AG04450 (cell line): ENCODE data around the gene ENOX1. TPM values are rescaled to one million over a fixed set of nuclear protein-coding genes. Genes with fewer than 3 reads are reported as not detected.

Source experiments
- CTCF ChIA-PET: fragments of 300-600, 350-600 bp; formaldehyde crosslinking; extraction: SDS; loops from one replicate; lab custom pipeline; 2022; ENCODE audit warnings: antibody characterized with exemption, inconsistent platforms; lab: Charles Lee
- POLR2A ChIA-PET: fragments of 350-600 bp; formaldehyde crosslinking; extraction: SDS; loops from one replicate; lab custom pipeline; 2021; ENCODE audit warnings: antibody characterized with exemption, inconsistent platforms; lab: Yijun Ruan, JAX
- DNase-seq: peaks from one replicate; pipeline ENCODE4 v3.0.0-alpha.2; 2011; ENCODE audit warnings: low read depth, low spot score
- H3K27ac ChIP-seq: one replicate; pipeline ENCODE4 v1.5.1; 2012; ENCODE audit warnings: low read depth, low read length, control low read depth
- H3K27me3 ChIP-seq: one replicate; pipeline ENCODE4 v1.6.0; 2012; ENCODE audit warnings: low read length; ENCODE audit not compliant: control insufficient read depth, insufficient read depth
- H3K4me3 ChIP-seq: 2 replicates; pipeline ENCODE4 v1.5.1; 2011; ENCODE audit warnings: mild to moderate bottlenecking, low read depth, low read length, control low read depth
- H3K9me3 ChIP-seq: 2 replicates; pipeline ENCODE4 v1.5.1; 2012; ENCODE audit warnings: low read length; ENCODE audit not compliant: control insufficient read depth, insufficient read depth
- CTCF ChIP-seq: IDR thresholded peaks from 2 replicates; pipeline ENCODE4 v1.5.1; 2011; ENCODE audit warnings: low read depth, low read length, control low read depth, inconsistent platforms
- polyA plus RNA-seq: library from polyadenylated mRNA; depleted of rRNA; stranded (reverse); fragments of >200 nt; gene quantifications from 2 replicates; pipeline ENCODE4 v1.2.3, GENCODE V29; 2011

ENOX1 gene
- polyA plus RNA-seq, 1 experiment = 3.9 TPM

GRCh38 chr13:43492311-43492710, 294.5 kb downstream of the ENOX1 start:
- no peaks in the 10 kb centered on the region for H3K27me3 ChIP-seq
- CTCF ChIA-PET = no interaction called here
- no peak for DNase-seq
- TF ChIP-seq CTCF = no peak
- H3K9me3 ChIP-seq = no peaks in the 10 kb centered on the region
- H3K4me3 ChIP-seq = no peak overlapping the region
- POLR2A ChIA-PET = no interaction called here
- no peak overlapping the region for H3K27ac ChIP-seq

GRCh38 chr13:43489233-43489632, 297.5 kb downstream of the ENOX1 start:
- H3K27me3 ChIP-seq = no peaks in the 10 kb centered on the region
- DNase-seq = no peak
- POLR2A ChIA-PET = no interaction called here
- H3K4me3 ChIP-seq = no peak overlapping the region
- no peak overlapping the region for H3K27ac ChIP-seq
- CTCF ChIA-PET = no interaction called here
- no peaks in the 10 kb centered on the region for H3K9me3 ChIP-seq
- no peak for TF ChIP-seq CTCF

GRCh38 chr13:43487885-43488284, 298.9 kb downstream of the ENOX1 start:
- no peak overlapping the region for H3K27ac ChIP-seq
- ChIA-PET CTCF (no interaction called here), POLR2A (no interaction called here)
- TF ChIP-seq CTCF = no peak
- H3K4me3 ChIP-seq = no peak overlapping the region
- no peak for DNase-seq
- H3K27me3 ChIP-seq = no peaks in the 10 kb centered on the region
- H3K9me3 ChIP-seq = no peaks in the 10 kb centered on the region

GRCh38 chr13:43487461-43487860, 299.3 kb downstream of the ENOX1 start:
- Histone ChIP-seq H3K4me3 (no peak overlapping the region), H3K27ac (no peak overlapping the region), H3K9me3 (no peaks in the 10 kb centered on the region), H3K27me3 (no peaks in the 10 kb centered on the region)
- CTCF ChIA-PET = no interaction called here
- no peak for TF ChIP-seq CTCF
- no peak for DNase-seq
- POLR2A ChIA-PET = no interaction called here

- ChIA-PET CTCF (no interaction called here), POLR2A (no interaction called here)
- TF ChIP-seq CTCF = no peak
- Histone ChIP-seq H3K27ac (no peak overlapping the region), H3K27me3 (no peaks in the 10 kb centered on the region), H3K9me3 (no peaks in the 10 kb centered on the region), H3K4me3 (no peak overlapping the region)
- DNase-seq = no peak
These were observed 302.1 kb downstream of the ENOX1 start for GRCh38 chr13:43484432-43485225.
